KMS-11 (cell line): ENCODE results near the gene RGS9BP.

Source experiments
- H2AFZ ChIP-seq: fragments of 200-600 bp; sonication (generic); 2 replicates; pipeline ENCODE4 v1.6.1; 2016; ENCODE audit warnings: antibody characterized with exemption, mixed run types, low read depth
- H3K27ac ChIP-seq: fragments of 200-600 bp; sonication (generic); 2 replicates; pipeline ENCODE4 v1.6.1; 2016; ENCODE audit warnings: mild to moderate bottlenecking, mixed run types
- H3K27me3 ChIP-seq: fragments of 200-600 bp; sonication (generic); 2 replicates; pipeline ENCODE4 v1.6.1; 2017; ENCODE audit warnings: mild to moderate bottlenecking, low read depth, mixed run types, moderate library complexity; ENCODE audit not compliant: insufficient read depth
- H3K36me3 ChIP-seq: fragments of 200-600 bp; sonication (generic); 2 replicates; pipeline ENCODE4 v1.6.1; 2017; ENCODE audit warnings: mild to moderate bottlenecking, mixed run types; ENCODE audit not compliant: insufficient read depth
- H3K4me1 ChIP-seq: fragments of 200-600 bp; sonication (generic); 2 replicates; pipeline ENCODE4 v1.6.1; 2016; ENCODE audit warnings: mild to moderate bottlenecking, low read depth, mixed run types; ENCODE audit not compliant: poor library complexity, severe bottlenecking
- H3K4me2 ChIP-seq: fragments of 200-600 bp; sonication (generic); 2 replicates; pipeline ENCODE4 v1.7.0; 2016; ENCODE audit warnings: mild to moderate bottlenecking, mixed run types
- H3K4me3 ChIP-seq: fragments of 200-600 bp; sonication (generic); IDR thresholded peaks from 2 replicates; pipeline ENCODE4 v1.6.1; 2017; ENCODE audit warnings: low read depth, low read length, mixed read lengths; ENCODE audit not compliant: insufficient read depth
- H3K79me2 ChIP-seq: fragments of 200-600 bp; sonication (generic); 2 replicates; pipeline ENCODE4 v1.6.1; 2016; ENCODE audit warnings: low read depth, mixed run types; ENCODE audit not compliant: insufficient read depth
- H3K9ac ChIP-seq: fragments of 200-600 bp; sonication (generic); 2 replicates; pipeline ENCODE4 v1.6.1; 2016; ENCODE audit warnings: mild to moderate bottlenecking, mixed run types
- H4K20me1 ChIP-seq: fragments of 200-600 bp; sonication (generic); 2 replicates; pipeline ENCODE4 v1.6.1; 2016; ENCODE audit warnings: mild to moderate bottlenecking, mixed run types; ENCODE audit not compliant: insufficient read depth
- TF ChIP-seq, protein P1 (sequence below): fragments of 200-600 bp; sonication (generic); conservative IDR thresholded peaks from 2 replicates; pipeline ENCODE4 v1.6.1; 2017; ENCODE audit warnings: low read depth, mild to moderate bottlenecking, antibody characterized with exemption, low read length, moderate library complexity, mixed read lengths

The RGS9BP gene

GRCh38 chr19:32686847-32687475 lies 11.3 kb downstream of the RGS9BP start:
- no peak overlapping the region for H3K4me2 ChIP-seq
- H3K4me1 ChIP-seq = peaks cover 21% of the 10 kb centered on the region
- TF ChIP-seq, protein P1, sequence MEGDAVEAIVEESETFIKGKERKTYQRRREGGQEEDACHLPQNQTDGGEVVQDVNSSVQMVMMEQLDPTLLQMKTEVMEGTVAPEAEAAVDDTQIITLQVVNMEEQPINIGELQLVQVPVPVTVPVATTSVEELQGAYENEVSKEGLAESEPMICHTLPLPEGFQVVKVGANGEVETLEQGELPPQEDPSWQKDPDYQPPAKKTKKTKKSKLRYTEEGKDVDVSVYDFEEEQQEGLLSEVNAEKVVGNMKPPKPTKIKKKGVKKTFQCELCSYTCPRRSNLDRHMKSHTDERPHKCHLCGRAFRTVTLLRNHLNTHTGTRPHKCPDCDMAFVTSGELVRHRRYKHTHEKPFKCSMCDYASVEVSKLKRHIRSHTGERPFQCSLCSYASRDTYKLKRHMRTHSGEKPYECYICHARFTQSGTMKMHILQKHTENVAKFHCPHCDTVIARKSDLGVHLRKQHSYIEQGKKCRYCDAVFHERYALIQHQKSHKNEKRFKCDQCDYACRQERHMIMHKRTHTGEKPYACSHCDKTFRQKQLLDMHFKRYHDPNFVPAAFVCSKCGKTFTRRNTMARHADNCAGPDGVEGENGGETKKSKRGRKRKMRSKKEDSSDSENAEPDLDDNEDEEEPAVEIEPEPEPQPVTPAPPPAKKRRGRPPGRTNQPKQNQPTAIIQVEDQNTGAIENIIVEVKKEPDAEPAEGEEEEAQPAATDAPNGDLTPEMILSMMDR = no peak
- H3K9ac ChIP-seq = no peak overlapping the region
- no peak overlapping the region for H2AFZ ChIP-seq
- H4K20me1 ChIP-seq = no peaks in the 10 kb centered on the region
- no peak overlapping the region for H3K4me3 ChIP-seq
- no peaks in the 10 kb centered on the region; the same call in 1 of the 2 replicates for H3K79me2 ChIP-seq
- H3K36me3 ChIP-seq = no peaks in the 10 kb centered on the region
- H3K27me3 ChIP-seq = no peaks in the 10 kb centered on the region
- no peak overlapping the region for H3K27ac ChIP-seq

DNA sequence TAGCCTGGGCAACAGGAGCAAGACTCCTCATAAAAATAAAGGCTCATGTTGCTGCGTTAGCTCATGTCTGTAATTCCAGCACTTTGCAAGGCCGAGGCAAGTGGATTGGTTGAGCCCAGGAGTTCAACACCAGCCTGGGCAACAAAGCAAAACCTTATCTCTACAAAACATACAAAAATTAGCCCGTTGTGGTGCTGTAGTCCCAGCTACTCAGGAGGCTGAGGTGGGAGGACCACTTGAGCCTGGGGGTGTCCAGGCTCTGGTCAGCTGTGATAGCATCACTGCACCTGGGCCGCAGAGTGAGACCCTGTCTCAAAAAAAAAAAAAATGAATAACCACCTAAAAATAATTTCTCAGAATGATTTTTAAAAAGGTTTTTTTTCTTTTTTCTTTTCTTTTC lies 12.0 kb downstream of the RGS9BP start:
- Histone ChIP-seq H3K4me2 (no peak overlapping the region), H3K9ac (no peak overlapping the region), H3K4me1 (peaks cover 21% of the 10 kb centered on the region), H3K36me3 (no peaks in the 10 kb centered on the region), H3K27me3 (no peaks in the 10 kb centered on the region), H2AFZ (no peak overlapping the region), H3K4me3 (no peak overlapping the region), H4K20me1 (no peaks in the 10 kb centered on the region), H3K27ac (no peak overlapping the region), H3K79me2 (peaks cover 7% of the 10 kb centered on the region)
- TF ChIP-seq, protein P1 = no peak

DNA sequence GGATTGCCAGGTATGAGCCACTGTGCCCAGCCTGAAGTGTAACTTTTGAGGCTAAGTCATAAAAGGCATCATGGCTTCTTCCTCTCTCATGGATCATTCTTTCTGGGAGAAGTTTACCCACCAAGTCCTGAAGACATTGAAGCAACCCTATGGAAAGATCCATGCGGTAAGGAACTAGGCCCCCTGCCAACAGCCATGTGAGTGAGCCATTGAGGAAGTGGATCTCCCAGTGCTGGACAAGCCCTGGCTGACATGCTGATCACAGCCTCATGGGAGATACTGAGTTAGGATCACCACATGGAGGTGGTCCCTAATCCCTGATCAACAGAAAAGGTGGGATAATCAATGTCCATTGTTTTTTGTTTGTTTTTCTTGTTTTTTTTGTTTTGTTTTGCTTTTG lies 12.7 kb downstream of the RGS9BP start:
- no peak overlapping the region for H2AFZ ChIP-seq
- H4K20me1 ChIP-seq = no peaks in the 10 kb centered on the region
- H3K4me3 ChIP-seq = no peak overlapping the region
- no peaks in the 10 kb centered on the region for H3K27me3 ChIP-seq
- H3K9ac ChIP-seq = no peak overlapping the region
- peaks cover 13% of the 10 kb centered on the region for H3K79me2 ChIP-seq
- no peak overlapping the region for H3K27ac ChIP-seq
- H3K4me1 ChIP-seq = peaks cover 26% of the 10 kb centered on the region
- H3K4me2 ChIP-seq = no peak overlapping the region
- 0 out of 2 replicates have a peak, but pooled peaks cover under 1% of the 10 kb centered on the region for H3K36me3 ChIP-seq
- TF ChIP-seq, protein P1 = no peak

DNA sequence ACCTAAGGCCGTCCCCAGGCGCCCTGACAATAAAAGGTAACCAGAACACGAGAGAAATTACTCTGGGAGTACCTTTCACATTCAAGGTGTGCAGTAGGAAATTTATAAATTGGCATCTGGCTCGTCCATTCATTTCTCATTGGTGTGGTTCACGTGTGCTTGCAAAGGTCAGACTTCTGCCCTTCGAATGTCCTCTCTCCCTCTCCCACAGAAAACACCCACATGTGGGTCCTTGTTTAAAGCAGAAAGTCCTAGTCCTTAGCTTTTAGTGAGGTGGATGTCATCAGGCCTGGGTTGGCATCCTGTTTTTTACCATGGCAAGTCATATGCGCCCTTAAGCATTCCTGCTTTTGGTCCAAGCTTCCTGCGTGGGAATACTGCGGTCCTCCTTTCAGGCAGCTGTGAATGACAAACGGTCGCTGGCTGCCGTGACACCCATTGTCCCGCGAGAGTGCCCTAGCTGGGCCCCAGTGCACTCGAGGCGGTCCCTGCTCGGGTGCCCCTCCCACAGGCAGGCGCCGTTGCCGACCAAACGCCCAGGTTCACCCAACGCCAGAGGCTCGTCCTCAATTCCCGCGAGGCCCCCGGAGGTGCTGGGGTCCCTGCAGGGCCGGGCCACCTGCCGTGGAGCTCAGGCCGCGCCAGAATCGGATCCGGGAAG lies 15.8 kb downstream of the RGS9BP start, which contains the start of gene NUDT19:
Gene NUDT19 (plus strand): TSS at position 531 of the 661 bp plus-strand sequence. CDS start 140 bp downstream, outside the sequence.
- H4K20me1 ChIP-seq = peaks cover 5% of the 10 kb centered on the region; the same call in 1 of the 2 replicates
- H3K4me1 ChIP-seq = peaks cover 55% of the 10 kb centered on the region
- peak within 1 kb of the TSS; percentile 98 for H3K9ac ChIP-seq
- TF ChIP-seq, protein P1 = no peak
- H3K4me3 ChIP-seq = no peak within 1 kb of the TSS
- H3K36me3 ChIP-seq = peaks cover 5% of the 10 kb centered on the region; the same call in 1 of the 2 replicates
- peak within 1 kb of the TSS; percentile 70 for H3K4me2 ChIP-seq
- peak within 1 kb of the TSS; percentile 70 for H2AFZ ChIP-seq
- H3K27ac ChIP-seq = peak within 1 kb of the TSS; percentile 86
- H3K79me2 ChIP-seq = peaks cover 44% of the 10 kb centered on the region
- H3K27me3 ChIP-seq = no peaks in the 10 kb centered on the region
